ENCODE results near the gene ZNF311. TPM values are rescaled to one million over a fixed set of nuclear protein-coding genes. Genes with fewer than 3 reads are reported as not detected.

The ZNF311 gene
- total and polyA plus RNA-seq, 8 donors = 1.7 to 8.0 (median 6.0) TPM

DNA sequence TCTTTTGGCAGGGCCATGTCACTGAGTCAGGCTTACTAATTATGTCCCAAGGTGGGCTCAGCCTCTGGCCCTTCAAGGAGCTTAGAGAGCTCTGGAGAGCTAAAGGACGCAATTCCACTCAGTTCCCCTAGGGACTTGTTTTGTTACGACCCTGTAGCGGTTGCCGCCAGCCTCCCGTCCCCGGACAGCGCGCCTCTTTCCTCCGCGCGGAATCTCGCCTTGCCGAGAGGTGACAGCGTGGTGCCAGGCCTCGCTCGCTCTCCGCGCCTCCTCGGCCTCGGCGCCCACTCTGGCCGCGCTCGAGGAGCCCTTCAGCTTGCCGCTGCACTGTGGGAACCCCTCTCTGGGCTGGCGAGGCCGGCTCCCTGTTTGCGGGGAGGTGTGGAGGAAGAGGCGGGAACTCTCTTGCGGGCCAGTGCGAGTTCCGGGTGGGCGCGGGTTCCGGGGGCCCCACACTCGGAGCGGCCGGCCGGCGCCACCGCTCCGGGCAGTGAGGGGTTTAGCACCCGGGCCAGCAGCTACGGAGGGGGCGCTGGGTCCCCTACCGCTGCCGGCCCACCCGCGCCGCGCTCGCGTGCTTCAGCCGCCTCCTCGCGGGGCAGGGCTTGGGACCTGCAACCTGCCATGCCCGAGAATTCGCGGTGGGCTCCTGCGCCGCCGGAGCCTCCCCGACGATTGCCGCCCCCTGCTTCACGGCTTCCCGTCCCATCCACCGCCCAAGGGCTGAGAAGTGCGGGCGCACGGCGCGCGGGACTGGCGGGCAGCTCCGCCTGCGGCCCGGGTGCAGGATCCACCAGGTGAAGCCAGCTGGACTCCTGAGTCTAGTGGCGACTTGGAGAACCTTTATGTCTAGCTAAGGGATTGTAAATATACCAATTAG is 9.9 kb upstream of the ZNF311 start:
- TF ChIP-seq, protein P1, sequence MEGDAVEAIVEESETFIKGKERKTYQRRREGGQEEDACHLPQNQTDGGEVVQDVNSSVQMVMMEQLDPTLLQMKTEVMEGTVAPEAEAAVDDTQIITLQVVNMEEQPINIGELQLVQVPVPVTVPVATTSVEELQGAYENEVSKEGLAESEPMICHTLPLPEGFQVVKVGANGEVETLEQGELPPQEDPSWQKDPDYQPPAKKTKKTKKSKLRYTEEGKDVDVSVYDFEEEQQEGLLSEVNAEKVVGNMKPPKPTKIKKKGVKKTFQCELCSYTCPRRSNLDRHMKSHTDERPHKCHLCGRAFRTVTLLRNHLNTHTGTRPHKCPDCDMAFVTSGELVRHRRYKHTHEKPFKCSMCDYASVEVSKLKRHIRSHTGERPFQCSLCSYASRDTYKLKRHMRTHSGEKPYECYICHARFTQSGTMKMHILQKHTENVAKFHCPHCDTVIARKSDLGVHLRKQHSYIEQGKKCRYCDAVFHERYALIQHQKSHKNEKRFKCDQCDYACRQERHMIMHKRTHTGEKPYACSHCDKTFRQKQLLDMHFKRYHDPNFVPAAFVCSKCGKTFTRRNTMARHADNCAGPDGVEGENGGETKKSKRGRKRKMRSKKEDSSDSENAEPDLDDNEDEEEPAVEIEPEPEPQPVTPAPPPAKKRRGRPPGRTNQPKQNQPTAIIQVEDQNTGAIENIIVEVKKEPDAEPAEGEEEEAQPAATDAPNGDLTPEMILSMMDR (IDR thresholded peaks at IDR 0.05) = no peak
- Histone ChIP-seq H3K4me3 (no peak overlapping the region), H3K36me3 (no peaks in the 10 kb centered on the region), H3K9me3 (no peaks in the 10 kb centered on the region), H3K27ac (no peak overlapping the region), H3K27me3 (peaks cover 15 to 70% of the 10 kb centered on the region in 2 donors), H3K4me1 (peaks cover 0 to 20% of the 10 kb centered on the region in 2 donors)
- DNase-seq = peak in 2 of 4 donors; percentile 17 to 78
- ATAC-seq = no peak
- intact Hi-C loops (cut with DNase I) = loop anchor here in 1 of 2 donors (5.0 to 10.0 kb wide), 2 partner anchors 178 to 330 kb away; no protein-coding TSS in a partner anchor

DNA sequence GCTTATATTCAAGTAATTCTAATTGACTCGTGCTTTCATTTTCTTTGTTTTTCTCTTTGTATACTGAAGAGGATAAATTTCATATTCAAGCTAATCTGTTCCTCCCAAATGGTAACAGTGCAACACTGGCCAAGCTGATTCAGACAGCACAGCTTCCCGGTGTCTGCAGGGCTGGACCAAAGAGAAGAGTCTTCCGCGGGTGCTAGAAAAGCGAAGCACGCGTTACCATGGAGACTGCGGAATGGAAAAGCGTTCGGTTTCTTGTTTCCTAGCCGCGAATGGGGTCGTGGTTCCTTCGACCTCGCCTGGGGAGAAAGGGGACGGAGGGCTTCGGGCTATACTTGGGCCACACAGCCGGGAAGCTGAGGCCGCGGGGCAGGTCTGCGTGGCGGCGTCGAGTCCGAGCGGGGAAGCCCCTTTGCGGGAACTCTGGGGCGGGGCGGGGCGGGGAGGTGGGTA is 6.2 kb upstream of the ZNF311 start:
- Histone ChIP-seq H3K9me3 (no peaks in the 10 kb centered on the region), H3K27ac (no peak overlapping the region), H3K27me3 (peaks cover 21 to 83% of the 10 kb centered on the region in 2 donors), H3K36me3 (no peaks in the 10 kb centered on the region), H3K4me3 (peak overlapping the region; percentile 3 to 31), H3K4me1 (peaks cover 0 to 11% of the 10 kb centered on the region in 2 donors)
- peak in 3 of 4 donors; percentile 40 to 73 (median 71) for DNase-seq
- TF ChIP-seq, protein P1 (IDR thresholded peaks at IDR 0.05) = no peak
- peak; percentile 76 for ATAC-seq
- intact Hi-C loops (cut with DNase I) = loop anchor here in 1 of 2 donors (10.0 kb wide), 1 partner anchor 327 kb away; no protein-coding TSS in a partner anchor

DNA sequence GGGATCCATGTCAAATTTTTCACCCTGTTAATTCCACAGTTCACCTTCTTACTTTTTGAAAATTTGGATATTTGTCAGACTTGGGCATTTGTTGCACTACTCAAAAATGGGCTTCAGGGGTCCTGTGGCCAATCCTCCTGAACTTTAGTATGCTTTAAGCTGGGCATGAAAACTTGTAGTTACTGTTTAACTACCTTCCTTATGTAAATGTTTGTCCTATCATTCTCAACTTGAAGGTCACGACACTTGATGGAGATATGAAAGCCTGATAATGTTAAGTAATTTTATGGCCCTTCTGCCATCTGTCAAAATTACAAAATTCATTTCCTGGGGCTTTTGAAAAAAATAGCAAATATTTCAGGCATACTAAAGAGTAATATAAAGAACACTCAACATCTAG is 4.2 kb upstream of the ZNF311 start:
- ATAC-seq = no peak
- no peak for DNase-seq
- peaks cover 21 to 63% of the 10 kb centered on the region in 2 donors for H3K27me3 ChIP-seq
- no peak overlapping the region for H3K27ac ChIP-seq
- H3K36me3 ChIP-seq = no peaks in the 10 kb centered on the region
- no peaks in the 10 kb centered on the region for H3K9me3 ChIP-seq
- TF ChIP-seq, protein P1 (IDR thresholded peaks at IDR 0.05) = no peak
- peaks cover 4 to 7% of the 10 kb centered on the region in 2 donors for H3K4me1 ChIP-seq
- intact Hi-C loops (cut with DNase I) = no loop called here
- no peak overlapping the region for H3K4me3 ChIP-seq

DNA sequence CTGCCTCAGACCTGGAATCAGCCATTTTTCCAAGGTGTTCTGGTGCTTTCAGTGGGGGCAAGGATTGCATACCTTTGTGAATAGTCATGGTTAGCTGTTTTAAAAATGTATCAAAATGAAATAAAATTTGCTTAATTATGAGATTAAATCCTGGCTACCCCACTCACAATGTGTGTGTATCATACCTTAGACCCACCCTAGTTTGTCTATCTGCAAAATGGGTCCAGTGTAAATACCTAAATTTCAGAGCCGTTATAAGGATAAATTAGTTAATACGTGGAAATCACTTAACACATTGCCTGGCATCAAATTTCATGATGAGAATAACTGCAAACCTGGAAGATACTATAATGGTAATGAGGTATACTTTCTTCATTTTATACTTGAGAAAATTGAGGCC is 3.0 kb upstream of the ZNF311 start:
- Histone ChIP-seq H3K9me3 (no peaks in the 10 kb centered on the region), H3K4me1 (peaks cover 4 to 7% of the 10 kb centered on the region in 2 donors), H3K27me3 (peaks cover 21 to 51% of the 10 kb centered on the region in 2 donors), H3K4me3 (no peak overlapping the region), H3K36me3 (no peaks in the 10 kb centered on the region), H3K27ac (no peak overlapping the region)
- TF ChIP-seq, protein P1 (IDR thresholded peaks at IDR 0.05) = no peak
- intact Hi-C loops (cut with DNase I) = no loop called here
- DNase-seq = no peak
- no peak for ATAC-seq

DNA sequence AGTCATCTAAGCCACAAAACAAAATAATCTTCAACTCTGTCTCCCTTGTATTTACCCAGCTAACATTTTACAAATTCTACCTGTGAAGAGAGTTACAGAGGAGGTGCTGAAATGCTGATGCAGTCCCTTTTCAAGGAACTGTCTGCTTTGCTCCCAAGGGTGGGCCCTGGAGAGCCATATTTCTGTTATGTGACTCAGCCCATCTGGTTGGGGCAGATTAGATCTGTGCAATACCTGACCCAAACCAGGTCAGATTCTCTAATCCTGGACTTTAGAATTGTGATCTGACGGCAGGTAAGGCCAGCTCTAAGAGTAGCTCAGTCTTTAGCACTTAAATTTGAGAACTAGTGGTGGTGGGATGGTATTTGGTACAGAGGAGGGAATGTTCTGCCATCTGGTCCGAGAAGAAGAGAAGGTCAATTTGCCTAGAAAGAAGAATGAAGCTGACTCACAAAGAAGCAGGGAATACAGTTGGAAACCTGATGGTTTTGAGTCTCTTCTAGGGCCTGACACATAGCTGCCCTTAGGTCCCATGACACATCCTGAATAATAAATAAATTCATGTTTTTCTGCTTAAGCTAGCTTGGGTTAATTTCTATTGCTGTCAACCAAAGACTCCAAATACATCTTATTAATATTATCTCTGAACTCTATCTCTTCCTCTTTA is 8.1 kb downstream of the ZNF311 start:
- H3K36me3 ChIP-seq = no peaks in the 10 kb centered on the region
- H3K27me3 ChIP-seq = peaks cover 0 to 7% of the 10 kb centered on the region in 2 donors
- TF ChIP-seq, protein P1 (IDR thresholded peaks at IDR 0.05) = no peak
- no peak overlapping the region for H3K4me3 ChIP-seq
- ATAC-seq (no peak), DNase-seq (no peak)
- intact Hi-C loops (cut with DNase I) = no loop called here
- H3K9me3 ChIP-seq = no peaks in the 10 kb centered on the region
- no peaks in the 10 kb centered on the region for H3K4me1 ChIP-seq
- H3K27ac ChIP-seq = no peak overlapping the region

Measured in left lung (tissue), 10 donors.